Stomach (tissue), 9 donors: ENCODE measurements around the gene SLC7A9. TPM values are rescaled to one million over a fixed set of nuclear protein-coding genes. Genes with fewer than 3 reads are reported as not detected.

ENCODE experiments used
- DNase-seq, 2 donors: peaks; one replicate each; pipeline versions ENCODE4 v3.0.0 to v3.0.0-alpha.2; 2013 to 2019
- H3K27ac ChIP-seq, 5 donors: fragments of 200-600 bp in 4 of 5; sonication (generic) in 4 of 5; one replicate each; pipeline ENCODE4 v1.5.1; 2013 to 2019; ENCODE audit warnings: mild to moderate bottlenecking in 1 of 5, moderate library complexity in 1 of 5
- H3K27me3 ChIP-seq, 3 donors: fragments of 200-600 bp; sonication (generic); one replicate each; pipeline ENCODE4 v1.5.1; 2017 to 2019; ENCODE audit warnings: mixed run types in 1 of 3
- H3K36me3 ChIP-seq, 4 donors: fragments of 200-600 bp; sonication (generic); 1 replicate in 3 of 4; 2 replicates in 1 of 4; pipeline ENCODE4 v1.5.1; 2016 to 2019
- H3K4me1 ChIP-seq, 4 donors: fragments of 200-600 bp; sonication (generic); one replicate each; pipeline ENCODE4 v1.5.1; 2016 to 2019
- H3K4me3 ChIP-seq, 4 donors: fragments of 200-600 bp; sonication (generic) in 3 of 4; one replicate each; pipeline ENCODE4 v1.5.1; 2016 to 2019; ENCODE audit warnings: mild to moderate bottlenecking in 1 of 4
- H3K9me3 ChIP-seq, 4 donors: fragments of 200-600 bp; sonication (generic); one replicate each; pipeline ENCODE4 v1.5.1; 2016 to 2019
- CTCF ChIP-seq, 7 experiments: fragments of 450-650 bp in 4 of 7; fragments of 200-600 bp in 3 of 7; sonication (generic) in 3 of 7; IDR thresholded peaks; one replicate each; pipeline ENCODE4 v1.5.1; 2016 to 2019; ENCODE audit warnings: antibody characterized with exemption in 7 of 7, control low read depth in 2 of 7, mild to moderate bottlenecking in 1 of 7
- EP300 ChIP-seq: sonication (generic); formaldehyde crosslinking; IDR thresholded peaks from one replicate; pipeline ENCODE4 v1.6.1; 2017; ENCODE audit warnings: antibody characterized with exemption
- POLR2A ChIP-seq, 4 donors: fragments of 450-650 bp; IDR thresholded peaks; one replicate each; pipeline ENCODE4 v1.6.1; 2016; ENCODE audit warnings: antibody characterized with exemption in 4 of 4, control low read depth in 2 of 4, mild to moderate bottlenecking in 1 of 4, moderate library complexity in 1 of 4
- POLR2AphosphoS5 ChIP-seq, 3 donors: sonication (generic); formaldehyde crosslinking; IDR thresholded peaks; one replicate each; pipeline ENCODE4 v1.6.1; 2016; ENCODE audit warnings: antibody characterized with exemption in 3 of 3
- WGBS, 5 donors: extraction: QIAGEN DNeasy Blood & Tissue Kit in 3 of 5; methylation state at CpG; one replicate each; pipeline versions ENCODE4 v1.1.5 to v1.1.7; 2013 to 2018; 5-methylcytosine and 5-hydroxymethylcytosine counted together
- intact Hi-C: fragments of 100-400 bp; cut with DNase I; formaldehyde crosslinking; loops from one replicate; pipeline ENCODE4 v1.15.1; 2023; ENCODE audit warnings: low total_unique reads
- polyA plus RNA-seq, 3 donors: library from polyadenylated mRNA; stranded (reverse); fragments of 200-250 nt; gene quantifications; one replicate each; pipeline ENCODE4 v1.2.3, GENCODE V29; 2013
- total RNA-seq, 5 donors: library from RNA; depleted of rRNA; stranded (reverse); fragments of >200 nt; gene quantifications; one replicate each; pipeline versions ENCODE4 v1.1.0 to v1.2.3, GENCODE V29; 2014 to 2016
- donor health status: healthy with polysubstance abuse.
- donor health status: Bipolar disorder and iron deficiency.
- donor health status: healthy.

Gene SLC7A9
- total and polyA plus RNA-seq, 8 donors: 0.58 to 2.4 TPM; not detected in 6

GRCh38 chr19:32863841-32864240 is 5.7 kb downstream of the SLC7A9 start:
- Histone ChIP-seq H3K27me3 (peaks cover 0 to 6% (median 0%) of the 10 kb centered on the region in 3 donors), H3K4me1 (no peaks in the 10 kb centered on the region), H3K27ac (no peak overlapping the region), H3K9me3 (no peaks in the 10 kb centered on the region), H3K36me3 (no peaks in the 10 kb centered on the region), H3K4me3 (no peak overlapping the region)
- WGBS, 5 donors: 74 to 88% (median 88%) methylated on average over 12 to 13 of the region's 13 CpGs
- intact Hi-C loops: no loop called here
- TF ChIP-seq EP300: no peak
- no peak for TF ChIP-seq POLR2A (IDR thresholded peaks at IDR 0.05)
- TF ChIP-seq CTCF (IDR thresholded peaks at IDR 0.05): no peak
- TF ChIP-seq POLR2AphosphoS5 (IDR thresholded peaks at IDR 0.05): no peak
- no peak for DNase-seq

GRCh38 chr19:32863301-32863700 is 6.3 kb downstream of the SLC7A9 start:
- intact Hi-C loops: no loop called here
- WGBS, 5 donors: 85 to 97% (median 95%) methylated on average over 8 of the region's 8 CpGs
- Histone ChIP-seq H3K9me3 (no peaks in the 10 kb centered on the region), H3K27ac (no peak overlapping the region), H3K4me1 (no peaks in the 10 kb centered on the region), H3K27me3 (peaks cover 0 to 6% (median 0%) of the 10 kb centered on the region in 3 donors), H3K4me3 (no peak overlapping the region), H3K36me3 (no peaks in the 10 kb centered on the region)
- TF ChIP-seq EP300: no peak
- no peak for TF ChIP-seq POLR2AphosphoS5 (IDR thresholded peaks at IDR 0.05)
- no peak for TF ChIP-seq CTCF (IDR thresholded peaks at IDR 0.05)
- TF ChIP-seq POLR2A (IDR thresholded peaks at IDR 0.05): no peak
- no peak for DNase-seq

- TF ChIP-seq POLR2AphosphoS5 (IDR thresholded peaks at IDR 0.05): no peak
- TF ChIP-seq EP300: no peak
- TF ChIP-seq CTCF (IDR thresholded peaks at IDR 0.05): no peak
- no peak for TF ChIP-seq POLR2A (IDR thresholded peaks at IDR 0.05)
- no peak overlapping the region for H3K27ac ChIP-seq
- no peaks in the 10 kb centered on the region for H3K9me3 ChIP-seq
- DNase-seq: no peak
- H3K4me3 ChIP-seq: no peak overlapping the region
- H3K27me3 ChIP-seq: peaks cover 0 to 6% (median 0%) of the 10 kb centered on the region in 3 donors
- H3K36me3 ChIP-seq: peaks cover 0 to 1% (median 0%) of the 10 kb centered on the region in 4 donors
- H3K4me1 ChIP-seq: no peaks in the 10 kb centered on the region
- intact Hi-C loops: no loop called here
- WGBS, 5 donors: 91 to 96% (median 93%) methylated on average over 14 of the region's 14 CpGs
Measured at GRCh38 chr19:32862741-32863140, 6.8 kb downstream of the SLC7A9 start.

DNA sequence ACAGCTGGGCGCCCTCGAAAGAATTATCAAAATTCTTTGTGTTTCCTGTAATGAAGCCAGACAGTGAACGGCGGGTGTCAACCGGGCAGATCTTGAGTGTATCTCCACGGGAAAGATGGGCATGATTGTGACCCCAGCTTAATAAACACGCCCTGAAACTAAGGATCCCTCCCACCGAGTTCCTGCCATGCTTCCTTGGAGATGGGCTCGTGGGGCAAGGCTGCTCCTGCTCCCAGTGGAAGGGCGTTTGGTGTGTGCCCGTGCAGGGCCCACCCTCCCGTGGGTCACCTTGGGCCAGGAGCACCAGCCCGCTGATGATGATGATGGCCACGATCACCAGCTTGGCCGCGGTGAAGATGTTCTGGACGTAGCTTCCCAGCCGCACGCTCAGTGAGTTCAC is 7.4 kb downstream of the SLC7A9 start:
- Histone ChIP-seq H3K36me3 (peaks cover 0 to 7% (median 0%) of the 10 kb centered on the region in 4 donors), H3K4me1 (no peaks in the 10 kb centered on the region), H3K4me3 (no peak overlapping the region), H3K9me3 (no peaks in the 10 kb centered on the region), H3K27ac (no peak overlapping the region), H3K27me3 (peaks cover 0 to 6% (median 0%) of the 10 kb centered on the region in 3 donors)
- intact Hi-C loops: no loop called here
- 82 to 92% (median 89%) methylated on average over 19 of the region's 19 CpGs for WGBS, 5 donors
- TF ChIP-seq POLR2AphosphoS5 (IDR thresholded peaks at IDR 0.05) (no peak), CTCF (IDR thresholded peaks at IDR 0.05) (no peak), POLR2A (IDR thresholded peaks at IDR 0.05) (no peak), EP300 (no peak)
- no peak for DNase-seq
